Caki2 (cell line): ENCODE results near the gene LMNA. TPM values are rescaled to one million over a fixed set of nuclear protein-coding genes. Genes with fewer than 3 reads are reported as not detected.
A peak's percentile ranks its signal among the peaks of the same experiment; 100 is the strongest.

ENCODE experiments used
- DNase-seq: peaks from one replicate; pipeline ENCODE4 v3.0.0-alpha.2; 2015; ENCODE audit warnings: low read depth
- in situ Hi-C: cut with HindIII; loops from 2 replicates; pipeline ENCODE4 v1.10.0; 2016; ENCODE audit warnings: low sequenced_read_pairs, low pct_unique_long_range_greater_than_20kb, mixed read lengths
- total RNA-seq: library from RNA; depleted of rRNA; stranded (reverse); fragments of >200 nt; shearing (Covaris generic); gene quantifications from 2 replicates; pipeline ENCODE4 v1.2.3, GENCODE V29; 2014; ENCODE audit warnings: low replicate concordance

The LMNA gene
- total RNA-seq, 1 experiment from 2014 or later = 652 TPM

- in situ Hi-C loops = no loop called here
- no peak for DNase-seq
These were observed 12.6 kb upstream of the LMNA start for GRCh38 chr1:156101880-156102279.

DNA sequence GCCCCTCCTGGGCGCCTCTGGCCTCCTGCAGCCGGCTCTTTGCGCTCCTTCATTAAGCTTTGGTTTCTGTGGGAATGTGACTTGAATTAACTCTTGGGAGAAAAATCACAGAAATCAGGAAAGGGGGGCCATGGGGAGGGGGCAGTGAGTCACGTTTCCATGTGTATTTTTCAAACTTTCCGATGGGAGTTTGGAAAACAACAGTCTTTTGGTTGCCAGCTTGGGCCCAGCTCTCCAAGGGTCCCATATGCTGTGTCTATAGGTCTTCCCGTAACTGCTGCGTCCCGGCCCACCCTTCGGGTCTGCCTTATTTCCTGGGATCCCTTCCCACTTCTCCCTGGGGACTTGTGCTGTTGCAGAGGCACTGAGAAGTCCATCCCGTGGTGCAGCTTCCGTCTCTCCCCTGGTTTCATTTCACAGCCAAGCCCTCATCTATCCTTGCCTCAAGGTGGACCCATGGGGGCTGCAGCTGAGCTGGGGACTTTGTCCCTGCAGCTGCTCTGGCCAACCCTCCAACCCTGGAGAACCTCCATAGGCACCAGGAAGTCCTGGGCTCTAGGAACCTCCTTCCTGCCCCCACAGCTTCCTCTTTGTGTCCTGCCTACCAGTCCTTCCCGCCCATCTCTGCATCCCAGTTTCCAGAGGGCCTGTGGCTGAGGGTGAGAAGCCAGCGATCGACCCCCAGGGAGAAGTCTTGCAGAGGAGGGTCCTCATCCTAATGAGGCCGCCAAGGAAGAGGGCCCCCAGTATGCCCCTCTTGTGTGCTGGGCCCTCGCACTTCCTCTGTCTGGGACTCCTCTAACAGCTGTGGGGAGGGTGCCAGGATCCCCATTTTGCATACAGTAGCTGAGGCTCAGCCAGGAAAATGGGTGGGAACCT is 11.6 kb upstream of the LMNA start:
- no peak for DNase-seq
- in situ Hi-C loops = no loop called here

DNA sequence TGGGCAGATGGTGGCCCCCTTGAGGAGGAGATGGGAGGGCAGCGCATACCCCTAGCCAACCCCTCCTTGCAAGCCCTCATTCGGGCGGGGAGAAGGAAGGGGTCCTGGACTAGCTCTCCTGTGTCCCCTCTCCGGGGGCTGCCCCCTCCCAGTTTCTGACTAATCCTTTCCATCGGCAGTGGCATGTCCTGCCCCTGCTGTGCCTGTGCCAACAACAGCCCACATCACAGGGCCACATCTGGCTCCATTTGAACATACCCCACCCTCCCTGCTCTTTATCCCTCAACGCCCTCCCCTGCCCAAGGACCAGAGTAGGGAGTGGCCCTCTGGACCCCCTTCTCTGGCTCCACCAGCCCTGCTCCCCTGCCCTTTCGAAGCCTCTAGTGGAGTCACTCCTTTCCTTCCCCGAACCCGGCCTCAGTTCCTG is 11.0 kb upstream of the LMNA start:
- in situ Hi-C loops = no loop called here
- no peak for DNase-seq

DNA sequence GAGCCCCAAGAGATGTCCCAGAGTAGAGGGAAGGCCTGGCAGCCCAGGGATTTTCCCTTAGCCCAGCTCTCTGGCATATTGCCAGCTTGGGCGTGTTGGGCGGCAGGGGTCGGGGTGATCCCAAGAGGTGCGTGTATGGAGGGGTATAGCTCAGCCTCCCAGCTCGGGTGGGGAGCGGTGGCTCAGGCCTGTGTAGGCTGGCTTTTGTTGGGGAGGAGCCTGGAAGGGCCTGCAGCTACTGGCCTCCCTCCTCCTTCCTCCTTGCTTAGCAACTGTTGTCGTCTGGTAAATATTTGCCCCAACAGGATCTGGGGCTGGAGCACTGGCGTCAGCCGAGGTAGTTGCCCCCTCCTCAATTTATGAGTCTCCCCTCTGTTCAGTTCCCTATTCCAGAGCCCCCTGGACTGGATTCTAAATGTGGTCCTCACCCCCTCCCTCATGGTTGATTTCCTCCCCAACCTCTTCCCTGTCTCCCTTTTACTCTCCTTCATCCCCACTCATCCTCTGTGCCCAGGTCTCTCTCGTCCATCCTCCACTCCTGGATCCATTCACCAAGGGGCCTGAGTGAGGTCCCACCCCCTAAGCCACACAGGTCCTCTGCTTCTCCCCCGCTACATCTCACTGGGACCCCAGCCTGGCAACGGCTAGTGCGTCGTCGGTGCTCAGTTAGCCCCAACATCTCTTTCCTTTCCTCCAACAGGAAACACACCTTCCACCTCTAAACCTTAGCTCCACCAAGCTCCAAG is 10.3 kb upstream of the LMNA start:
- in situ Hi-C loops = no loop called here
- DNase-seq = peak; percentile 88

DNA sequence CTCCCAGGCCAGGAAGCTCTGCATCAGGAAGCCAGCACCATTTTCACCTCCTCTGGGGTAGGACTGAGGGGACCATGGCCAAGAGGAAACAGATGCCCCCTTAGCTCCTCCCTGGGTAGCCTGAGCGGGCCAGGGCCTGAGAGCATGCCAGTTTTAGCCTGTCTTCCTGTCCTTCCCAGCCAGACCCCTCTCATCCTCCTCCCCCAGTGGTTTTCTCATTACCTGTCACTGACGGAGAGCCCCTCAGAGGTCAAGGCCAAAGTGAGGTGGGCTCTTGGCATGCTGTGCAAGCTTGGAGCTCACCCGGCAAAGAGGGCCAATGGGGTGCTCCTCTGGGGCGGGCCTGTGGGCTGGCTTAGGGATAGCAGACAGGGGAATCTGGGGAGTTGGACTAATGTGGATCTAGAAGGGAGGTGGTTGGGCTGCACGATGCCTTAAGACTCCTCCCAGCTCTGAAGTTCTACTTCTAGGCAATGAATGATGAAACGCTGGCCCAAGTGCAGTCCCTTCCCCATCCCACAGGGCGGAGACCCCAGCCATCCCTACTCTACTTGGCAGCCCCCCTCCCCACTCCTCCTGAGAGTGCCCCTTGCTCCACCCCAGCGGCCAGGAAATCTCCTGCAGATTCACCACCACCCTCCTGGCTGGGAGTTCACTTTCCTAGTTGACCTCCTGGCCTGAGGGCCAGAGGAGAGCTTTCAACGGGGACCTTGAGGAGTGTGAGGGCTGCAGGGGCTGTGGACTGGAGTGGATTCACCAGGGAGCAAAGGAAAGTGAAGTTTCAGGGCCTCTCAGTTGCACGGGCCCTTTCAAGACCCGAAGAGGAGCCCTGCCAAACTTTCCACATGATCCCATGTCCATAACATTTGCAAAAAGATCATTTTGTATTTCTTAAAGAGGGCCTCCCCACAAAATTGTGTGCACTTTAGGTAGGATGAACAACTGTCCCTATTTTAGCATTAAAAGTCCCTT is 9.4 kb upstream of the LMNA start:
- in situ Hi-C loops = no loop called here
- no peak for DNase-seq

GRCh38 chr1:156106624-156107488 is 7.7 kb upstream of the LMNA start:
- in situ Hi-C loops = no loop called here
- peak; percentile 49 for DNase-seq

- DNase-seq = no peak
- in situ Hi-C loops = no loop called here
These were observed 6.5 kb upstream of the LMNA start for GRCh38 chr1:156108057-156108456.

- in situ Hi-C loops = no loop called here
- DNase-seq = no peak
These were observed 5.8 kb upstream of the LMNA start for GRCh38 chr1:156108664-156109241.

DNA sequence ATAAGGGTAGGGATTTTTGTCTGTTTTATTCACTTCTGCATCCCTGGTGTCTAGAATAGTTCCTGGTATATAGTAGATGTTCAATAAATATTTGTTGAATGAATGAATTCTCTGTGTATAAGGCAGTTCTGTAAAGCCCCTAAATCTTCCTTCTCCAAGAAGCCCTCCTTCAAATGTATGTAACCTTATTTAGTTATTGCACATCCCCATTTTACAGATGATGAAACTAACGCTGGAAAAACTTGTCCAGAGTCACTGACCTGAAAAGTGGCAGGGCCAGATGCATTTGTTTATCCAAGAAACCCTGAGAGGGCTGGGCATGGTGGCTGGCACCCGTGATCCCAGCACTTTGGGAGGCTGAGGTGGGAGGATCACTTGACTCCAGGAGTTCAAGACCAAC is 4.3 kb upstream of the LMNA start:
- no peak for DNase-seq
- in situ Hi-C loops = no loop called here

GRCh38 chr1:156111355-156111962 is 3.1 kb upstream of the LMNA start:
- DNase-seq = no peak
- in situ Hi-C loops = no loop called here

DNA sequence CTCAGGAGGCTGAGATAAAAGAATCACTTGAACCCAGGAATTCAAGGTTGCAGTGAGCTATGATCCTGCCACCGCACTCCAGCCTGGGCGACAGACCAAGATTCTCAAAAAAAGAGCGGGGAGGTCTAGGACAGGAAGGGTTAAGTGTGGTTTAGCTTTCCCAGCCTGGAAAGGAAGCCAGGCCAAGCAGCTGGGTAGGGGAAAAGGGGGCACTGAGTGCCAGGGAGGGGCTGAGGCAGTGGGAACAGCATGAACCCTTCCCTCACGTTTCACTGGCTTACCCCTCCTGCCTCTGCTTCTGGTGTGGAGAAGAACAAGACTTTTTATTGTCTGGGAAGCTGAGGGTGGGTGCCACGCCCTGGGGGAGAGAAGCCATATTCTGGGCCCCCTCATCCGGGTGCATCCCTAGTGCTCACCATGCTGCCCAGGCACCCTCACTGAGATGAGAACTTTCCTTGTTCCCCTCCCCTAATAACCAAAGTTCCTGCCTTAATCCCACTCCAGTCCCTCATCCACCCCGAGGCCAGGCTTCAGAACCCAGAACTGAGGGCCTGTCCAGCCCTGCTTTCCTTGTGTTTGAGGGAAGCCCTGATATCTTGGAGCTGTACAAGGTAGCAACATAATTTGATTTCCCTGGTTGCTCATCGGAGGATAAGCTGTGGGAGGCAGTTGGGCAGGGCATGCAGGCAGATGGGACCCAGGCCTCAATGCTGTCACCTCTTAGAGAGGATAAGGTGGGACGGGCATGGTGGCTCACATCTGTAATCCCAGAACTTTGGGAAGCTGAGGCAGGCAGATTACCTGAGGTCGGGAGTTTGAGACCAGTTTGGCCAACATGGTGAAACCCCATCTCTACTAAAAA is 2.0 kb upstream of the LMNA start:
- DNase-seq = no peak
- in situ Hi-C loops = no loop called here

GRCh38 chr1:156113282-156113950 is 1.1 kb upstream of the LMNA start:
- no peak for DNase-seq
- in situ Hi-C loops = no loop called here

GRCh38 chr1:156114919-156115513 is 505 bp downstream of the LMNA start:
- peak; percentile 49 for DNase-seq
- in situ Hi-C loops = no loop called here

GRCh38 chr1:156115514-156116374 is 1.2 kb downstream of the LMNA start:
- in situ Hi-C loops = no loop called here
- peak; percentile 79 for DNase-seq
